ENCODE measurements around the gene CCT5. TPM values are rescaled to one million over a fixed set of nuclear protein-coding genes. Genes with fewer than 3 reads are reported as not detected.

The CCT5 gene
- total RNA-seq, 1 experiment from 2014 or later: 532 TPM

DNA sequence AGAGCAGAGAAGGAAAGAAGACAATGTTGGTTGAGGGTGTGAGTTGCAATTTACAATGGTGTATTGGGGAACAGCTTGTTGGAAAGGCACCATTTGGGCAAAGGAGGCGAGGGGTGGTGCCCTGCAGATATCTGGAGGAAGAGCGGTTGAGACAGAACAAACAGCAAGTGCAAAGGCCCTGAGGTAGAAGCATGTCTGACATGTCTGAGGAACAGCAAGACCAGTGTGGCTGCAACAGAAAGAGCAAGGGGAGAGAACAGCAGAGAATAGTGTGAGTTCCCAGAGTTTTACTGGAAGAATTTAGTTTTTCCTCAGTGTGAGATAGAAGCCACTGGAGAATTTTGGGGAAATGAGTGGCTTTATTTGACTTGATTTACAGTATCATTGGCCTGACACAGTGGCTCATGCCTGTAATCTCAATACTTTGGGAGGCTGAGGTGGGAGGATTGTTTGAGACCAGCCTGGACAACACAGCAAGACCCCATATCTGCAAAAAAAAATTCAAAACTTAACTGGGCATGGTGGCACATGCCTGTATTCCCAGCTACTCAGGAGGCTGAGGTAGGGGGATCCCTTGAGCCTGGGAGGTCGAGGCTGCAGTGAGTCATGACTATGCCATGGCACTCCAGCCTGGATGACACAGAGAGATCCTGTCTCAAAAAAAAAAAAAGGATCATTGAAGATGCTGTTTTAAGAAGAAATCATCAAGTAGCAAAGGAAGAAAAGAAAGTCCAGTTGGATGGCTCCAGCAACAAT lies 44.0 kb downstream of the CCT5 start:
- no peak overlapping the region for H3K4me3 Mint-ChIP-seq
- Histone ChIP-seq H3K23me2 (ENCODE audit: insufficient read length, low read depth, low read length, poor library complexity, severe bottlenecking) (no peaks in the 10 kb centered on the region), H3K23ac (ENCODE audit: insufficient read length, low read depth, low read length) (no peak overlapping the region), H3K79me1 (ENCODE audit: insufficient read depth, low read depth, low read length, poor library complexity, severe bottlenecking) (no peaks in the 10 kb centered on the region), H3K4me1 (ENCODE audit: insufficient read depth, low read length) (no peaks in the 10 kb centered on the region), H2BK15ac (ENCODE audit: low read depth, low read length) (no peak overlapping the region), H2AFZ (ENCODE audit: low read length) (no peak overlapping the region), H3K4ac (ENCODE audit: low read depth, low read length) (no peak overlapping the region), H4K8ac (replicated peaks; ENCODE audit: insufficient read length, low read depth, low read length) (no peak overlapping the region), H3K56ac (ENCODE audit: insufficient read length, low read depth, low read length) (no peak overlapping the region), H3K9me3 (ENCODE audit: control insufficient read depth, low read depth, low read length) (no peaks in the 10 kb centered on the region), H2AK5ac (ENCODE audit: insufficient read length, low read length) (no peak overlapping the region), H3K9ac (ENCODE audit: extremely low read depth, insufficient read length, low read length) (no peak overlapping the region), H3K18ac (ENCODE audit: insufficient read length, low read depth, low read length) (no peak overlapping the region), H4K5ac (ENCODE audit: insufficient read length, low read depth, low read length) (no peak overlapping the region), H3K27me3 (ENCODE audit: insufficient read depth, low read length) (no peaks in the 10 kb centered on the region), H3K4me2 (ENCODE audit: insufficient read depth, insufficient read length, low read length) (no peak overlapping the region), H3K27ac (ENCODE audit: insufficient read length, low read depth, low read length) (no peak overlapping the region), H2BK12ac (ENCODE audit: insufficient read length, low read depth, low read length) (no peak overlapping the region), H3T11ph (ENCODE audit: low read length) (no peak overlapping the region), H4K91ac (ENCODE audit: insufficient read length, low read depth, low read length) (no peak overlapping the region), H3K79me2 (ENCODE audit: insufficient read depth, low read length) (peaks cover 2% of the 10 kb centered on the region), H3K14ac (ENCODE audit: insufficient read depth, low read length) (no peak overlapping the region), H2BK20ac (ENCODE audit: low read depth, low read length, poor library complexity, severe bottlenecking) (no peak overlapping the region), H4K20me1 (ENCODE audit: control insufficient read depth, insufficient read depth, insufficient read length) (no peaks in the 10 kb centered on the region), H2BK5ac (ENCODE audit: insufficient read length, low read length) (no peak overlapping the region), H2BK120ac (ENCODE audit: low read depth, low read length, poor library complexity, severe bottlenecking) (no peak overlapping the region)
- peak overlapping the region in 2 of 3 experiments; percentile 6 to 10; a peak in 2 of 7 replicates for H3K27ac Mint-ChIP-seq
- H3K27me3 Mint-ChIP-seq (ENCODE audit: low read depth): no peaks in the 10 kb centered on the region
- peaks cover 0 to 4% of the 10 kb centered on the region in 2 experiments; a peak in 2 of 5 replicates for H3K9me3 Mint-ChIP-seq
- TF ChIP-seq, protein P1, sequence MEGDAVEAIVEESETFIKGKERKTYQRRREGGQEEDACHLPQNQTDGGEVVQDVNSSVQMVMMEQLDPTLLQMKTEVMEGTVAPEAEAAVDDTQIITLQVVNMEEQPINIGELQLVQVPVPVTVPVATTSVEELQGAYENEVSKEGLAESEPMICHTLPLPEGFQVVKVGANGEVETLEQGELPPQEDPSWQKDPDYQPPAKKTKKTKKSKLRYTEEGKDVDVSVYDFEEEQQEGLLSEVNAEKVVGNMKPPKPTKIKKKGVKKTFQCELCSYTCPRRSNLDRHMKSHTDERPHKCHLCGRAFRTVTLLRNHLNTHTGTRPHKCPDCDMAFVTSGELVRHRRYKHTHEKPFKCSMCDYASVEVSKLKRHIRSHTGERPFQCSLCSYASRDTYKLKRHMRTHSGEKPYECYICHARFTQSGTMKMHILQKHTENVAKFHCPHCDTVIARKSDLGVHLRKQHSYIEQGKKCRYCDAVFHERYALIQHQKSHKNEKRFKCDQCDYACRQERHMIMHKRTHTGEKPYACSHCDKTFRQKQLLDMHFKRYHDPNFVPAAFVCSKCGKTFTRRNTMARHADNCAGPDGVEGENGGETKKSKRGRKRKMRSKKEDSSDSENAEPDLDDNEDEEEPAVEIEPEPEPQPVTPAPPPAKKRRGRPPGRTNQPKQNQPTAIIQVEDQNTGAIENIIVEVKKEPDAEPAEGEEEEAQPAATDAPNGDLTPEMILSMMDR (conservative IDR thresholded peaks at IDR 0.05): no peak
- no CpG with 5 or more reads among the region's 3 CpGs for WGBS (ENCODE audit: extremely low coverage, insufficient read length, low lambda C conversion rate)
- peaks cover 2 to 11% (median 5%) of the 10 kb centered on the region in 3 experiments; a peak in 5 of 7 replicates for H3K36me3 Mint-ChIP-seq (ENCODE audit: insufficient read depth in 1 of 3, low read depth in 3 of 3)
- H3K4me1 Mint-ChIP-seq: peaks cover 12 to 18% of the 10 kb centered on the region in 2 experiments
- DNase-seq: no peak

Measured in H9 (cell line).